HepG2 (cell line): ENCODE measurements around the gene CEP78. TPM values are rescaled to one million over a fixed set of nuclear protein-coding genes. Genes with fewer than 3 reads are reported as not detected.

Experiments
- AGO2 ChIP-seq: fragments of 200-400 bp; formaldehyde crosslinking; optimal IDR thresholded peaks from 2 replicates; pipeline ENCODE3; 2017; ENCODE audit warnings: mild to moderate bottlenecking, low read depth, low read length, moderate library complexity
- ATAD3A ChIP-seq: sonication (generic); formaldehyde crosslinking; IDR thresholded peaks from 2 replicates; pipeline ENCODE4 v1.4.0; 2020; ENCODE audit warnings: missing genetic modification reagents
- DMTF1 ChIP-seq: sonication (generic); formaldehyde crosslinking; IDR thresholded peaks from 2 replicates; pipeline ENCODE4 v1.4.0; 2020; ENCODE audit warnings: mild to moderate bottlenecking, missing genetic modification reagents
- DNMT3B ChIP-seq: conservative IDR thresholded peaks from 2 replicates; pipeline ENCODE4 v1.6.1; 2016; ENCODE audit warnings: missing biosample characterization, control low read depth
- EP300 ChIP-seq, 3 experiments: sonication (generic) in 1 of 3; formaldehyde crosslinking in 1 of 3; IDR thresholded peaks; 2 replicates each; pipeline versions ENCODE4 v1.5.1 to v1.6.1; 2011 to 2020; ENCODE audit warnings: low read depth in 2 of 3, low read length in 2 of 3, borderline replicate concordance in 1 of 3, improper control_type of control experiment in 1 of 3, mild to moderate bottlenecking in 1 of 3, missing genetic modification reagents in 1 of 3, moderate library complexity in 1 of 3
- JUND ChIP-seq: sonication (generic); formaldehyde crosslinking; IDR thresholded peaks from 2 replicates; pipeline ENCODE4 v1.8.0; 2022; ENCODE audit warnings: mild to moderate bottlenecking, missing genetic modification reagents
- LCORL ChIP-seq, 2 experiments: fragments of 450-650 bp in 1 of 2; sonication (generic) in 1 of 2; formaldehyde crosslinking in 1 of 2; IDR thresholded peaks; 2 replicates each; pipeline versions ENCODE4 v1.5.0 to v1.6.1; 2017 to 2020; ENCODE audit warnings: antibody characterized with exemption in 1 of 2, missing genetic modification reagents in 1 of 2
- RFX1 ChIP-seq: fragments of 450-650 bp; IDR thresholded peaks from 2 replicates; pipeline ENCODE4 v1.6.1; 2017
- TEAD3 ChIP-seq: optimal IDR thresholded peaks from 2 replicates; pipeline ENCODE3; 2016; ENCODE audit warnings: borderline replicate concordance
- ZBTB14 ChIP-seq: sonication (generic); formaldehyde crosslinking; IDR thresholded peaks from 2 replicates; pipeline ENCODE4 v1.4.0; 2020; ENCODE audit warnings: missing genetic modification reagents
- ZNF142 ChIP-seq: sonication (generic); formaldehyde crosslinking; IDR thresholded peaks from 2 replicates; pipeline ENCODE4 v1.4.0; 2020; ENCODE audit warnings: missing genetic modification reagents
- ZNF235 ChIP-seq: sonication (generic); formaldehyde crosslinking; IDR thresholded peaks from 2 replicates; pipeline ENCODE4 v1.8.1; 2023; ENCODE audit warnings: mild to moderate bottlenecking, missing genetic modification reagents, borderline replicate concordance
- ZNF331 ChIP-seq: sonication (generic); formaldehyde crosslinking; IDR thresholded peaks from 2 replicates; pipeline ENCODE4 v1.4.0; 2020; ENCODE audit warnings: missing genetic modification reagents
- ZNF431 ChIP-seq: sonication (generic); formaldehyde crosslinking; IDR thresholded peaks from 2 replicates; pipeline ENCODE4 v1.9.0; 2022; ENCODE audit warnings: missing genetic modification reagents, low read depth, mild to moderate bottlenecking, borderline replicate concordance
- ZNF780A ChIP-seq: sonication (generic); formaldehyde crosslinking; IDR thresholded peaks from 2 replicates; pipeline ENCODE4 v1.8.0; 2022; ENCODE audit warnings: mild to moderate bottlenecking, missing genetic modification reagents, moderate library complexity
- polyA plus RNA-seq, 8 experiments: library from polyadenylated mRNA; depleted of rRNA in 3 of 8; stranded (reverse) in 7 of 8; unstranded in 1 of 8; fragments of >200 nt; fragmentation: Illumina TruSeq in 4 of 8; extraction: Trizol in 4 of 8; gene quantifications; 2 replicates each; pipeline versions ENCODE4 v1.2.1 to v1.2.3, GENCODE V29; 2011 to 2016; ENCODE audit warnings: low read depth in 4 of 8, missing spikeins in 1 of 8, mixed read lengths in 1 of 8; ENCODE audit not compliant: insufficient read depth in 1 of 8
- total RNA-seq, 5 experiments: library from RNA; depleted of rRNA; stranded (reverse); fragments of >200 nt; fragmentation: Illumina TruSeq; extraction: Trizol; gene quantifications; 2 replicates each; pipeline ENCODE4 v1.2.3, GENCODE V29; 2016; ENCODE audit warnings: low read depth in 1 of 5
- TF ChIP-seq, protein P1 (sequence below): sonication (generic); formaldehyde crosslinking; IDR thresholded peaks from 2 replicates; pipeline ENCODE4 v1.5.0; 2020; ENCODE audit warnings: mild to moderate bottlenecking, missing genetic modification reagents

The CEP78 gene
- total and polyA plus RNA-seq, 2 of the 13 experiments (the other 11 are each of a cell fraction or from before 2014, with no cell fraction given): 5.1 to 30.8 TPM

DNA sequence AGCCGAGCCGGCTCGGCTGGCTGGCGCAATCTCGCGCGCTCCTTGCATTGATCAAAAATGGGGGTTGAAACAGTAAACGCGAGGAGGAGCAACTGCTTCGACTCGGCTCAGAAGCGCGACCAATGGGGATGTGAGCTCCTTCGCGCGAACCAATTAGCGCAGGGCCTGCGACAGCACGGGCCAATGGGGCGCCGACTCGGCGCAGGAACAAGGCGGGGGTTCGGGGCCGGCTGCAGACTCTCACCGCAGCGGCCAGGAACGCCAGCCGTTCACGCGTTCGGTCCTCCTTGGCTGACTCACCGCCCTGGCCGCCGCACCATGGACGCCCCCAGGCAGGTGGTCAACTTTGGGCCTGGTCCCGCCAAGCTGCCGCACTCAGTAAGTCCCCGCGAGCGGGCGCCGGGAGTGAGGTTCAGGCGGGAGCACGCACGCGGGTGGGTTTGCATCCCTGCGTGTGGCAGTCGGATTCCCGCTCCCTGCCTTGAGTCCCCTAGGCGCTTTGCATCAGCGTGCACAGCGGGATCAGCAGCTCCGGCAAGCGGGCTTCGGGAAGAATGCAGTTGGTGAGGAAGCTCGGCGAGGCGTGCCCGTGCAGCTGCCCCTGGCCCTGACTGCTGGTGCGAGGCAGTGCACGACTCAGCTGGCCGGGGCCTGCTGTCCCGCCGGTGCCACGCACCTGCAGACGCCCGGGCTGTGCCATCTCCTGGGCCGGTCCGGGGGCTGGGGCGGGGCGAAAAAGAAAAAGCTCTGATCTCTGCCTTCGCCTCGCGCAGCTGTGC is 61.2 kb downstream of the CEP78 start, which contains the start of gene PSAT1 (continued):
- TF ChIP-seq ATAD3A (peak; percentile 37; the same call in 1 of the 2 replicates), EP300 (IDR thresholded peaks at IDR 0.05; ENCODE audit: low read depth in 2 of 2, low read length in 2 of 2) (no peak; a peak in 1 of 4 replicates), EP300 (CRISPR knock-in tag; IDR thresholded peaks at IDR 0.05; ENCODE audit: borderline replicate concordance) (no peak), ZNF331 (CRISPR knock-in tag) (peak; percentile 30; the same call in 1 of the 2 replicates), JUND (CRISPR knock-in tag) (peak; percentile 85; the same call in 1 of the 2 replicates), ZNF431 (CRISPR knock-in tag) (peak; percentile 69), DNMT3B (CRISPR knock-in tag) (no peak), TEAD3 (CRISPR knock-in tag) (peak; percentile 54), ZBTB14 (CRISPR knock-in tag) (peak; percentile 76), RFX1 (no peak), LCORL (IDR thresholded peaks at IDR 0.05) (no peak), LCORL (CRISPR knock-in tag; IDR thresholded peaks at IDR 0.05) (peak; percentile 53; the same call in 1 of the 2 replicates), ZNF235 (CRISPR knock-in tag) (0 out of 2 replicates have a peak, but pooled peaks have one; percentile 57), DMTF1 (no peak), ZNF780A (CRISPR knock-in tag) (peak; percentile 42; the same call in 1 of the 2 replicates), ZNF142 (CRISPR knock-in tag) (peak; percentile 85), AGO2 (peak; percentile 91)
- TF ChIP-seq, protein P1, sequence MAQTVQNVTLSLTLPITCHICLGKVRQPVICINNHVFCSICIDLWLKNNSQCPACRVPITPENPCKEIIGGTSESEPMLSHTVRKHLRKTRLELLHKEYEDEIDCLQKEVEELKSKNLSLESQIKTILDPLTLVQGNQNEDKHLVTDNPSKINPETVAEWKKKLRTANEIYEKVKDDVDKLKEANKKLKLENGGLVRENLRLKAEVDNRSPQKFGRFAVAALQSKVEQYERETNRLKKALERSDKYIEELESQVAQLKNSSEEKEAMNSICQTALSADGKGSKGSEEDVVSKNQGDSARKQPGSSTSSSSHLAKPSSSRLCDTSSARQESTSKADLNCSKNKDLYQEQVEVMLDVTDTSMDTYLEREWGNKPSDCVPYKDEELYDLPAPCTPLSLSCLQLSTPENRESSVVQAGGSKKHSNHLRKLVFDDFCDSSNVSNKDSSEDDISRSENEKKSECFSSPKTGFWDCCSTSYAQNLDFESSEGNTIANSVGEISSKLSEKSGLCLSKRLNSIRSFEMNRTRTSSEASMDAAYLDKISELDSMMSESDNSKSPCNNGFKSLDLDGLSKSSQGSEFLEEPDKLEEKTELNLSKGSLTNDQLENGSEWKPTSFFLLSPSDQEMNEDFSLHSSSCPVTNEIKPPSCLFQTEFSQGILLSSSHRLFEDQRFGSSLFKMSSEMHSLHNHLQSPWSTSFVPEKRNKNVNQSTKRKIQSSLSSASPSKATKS (CRISPR knock-in tag): peak; percentile 23; the same call in 1 of the 2 replicates
